Measurements from ENCODE around the gene CYP2C9.
"Not testable (repeated sequence)": the region's sequence is repeated elsewhere in the genome, so short reads cannot be mapped to it uniquely, and the experiment has no call there.

Gene CYP2C9

DNA sequence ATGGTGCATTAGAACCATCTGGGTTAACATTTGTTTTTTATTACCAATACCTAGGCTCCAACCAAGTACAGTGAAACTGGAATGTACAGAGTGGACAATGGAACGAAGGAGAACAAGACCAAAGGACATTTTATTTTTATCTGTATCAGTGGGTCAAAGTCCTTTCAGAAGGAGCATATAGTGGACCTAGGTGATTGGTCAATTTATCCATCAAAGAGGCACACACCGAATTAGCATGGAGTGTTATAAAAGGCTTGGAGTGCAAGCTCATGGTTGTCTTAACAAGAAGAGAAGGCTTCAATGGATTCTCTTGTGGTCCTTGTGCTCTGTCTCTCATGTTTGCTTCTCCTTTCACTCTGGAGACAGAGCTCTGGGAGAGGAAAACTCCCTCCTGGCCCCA is at the start of gene CYP2C9:
CYP2C9 (plus strand) TSS at position 276 of the 400 bp plus-strand sequence; CDS start at position 301, 25 bp downstream.
- DNase-seq: no peak

GRCh38 chr10:94889123-94889522 is 49.3 kb upstream of the CYP2C9 start:
- no peak for DNase-seq

- DNase-seq: no peak
Observed at GRCh38 chr10:94890264-94891022, 48.0 kb upstream of the CYP2C9 start.

GRCh38 chr10:94898414-94898813 is 40.0 kb upstream of the CYP2C9 start:
- not testable (repeated sequence) for DNase-seq

- no peak for DNase-seq
Observed at GRCh38 chr10:94902080-94902479, 36.4 kb upstream of the CYP2C9 start.

- no peak for DNase-seq
Observed at GRCh38 chr10:94902570-94902969, 35.9 kb upstream of the CYP2C9 start.

DNA sequence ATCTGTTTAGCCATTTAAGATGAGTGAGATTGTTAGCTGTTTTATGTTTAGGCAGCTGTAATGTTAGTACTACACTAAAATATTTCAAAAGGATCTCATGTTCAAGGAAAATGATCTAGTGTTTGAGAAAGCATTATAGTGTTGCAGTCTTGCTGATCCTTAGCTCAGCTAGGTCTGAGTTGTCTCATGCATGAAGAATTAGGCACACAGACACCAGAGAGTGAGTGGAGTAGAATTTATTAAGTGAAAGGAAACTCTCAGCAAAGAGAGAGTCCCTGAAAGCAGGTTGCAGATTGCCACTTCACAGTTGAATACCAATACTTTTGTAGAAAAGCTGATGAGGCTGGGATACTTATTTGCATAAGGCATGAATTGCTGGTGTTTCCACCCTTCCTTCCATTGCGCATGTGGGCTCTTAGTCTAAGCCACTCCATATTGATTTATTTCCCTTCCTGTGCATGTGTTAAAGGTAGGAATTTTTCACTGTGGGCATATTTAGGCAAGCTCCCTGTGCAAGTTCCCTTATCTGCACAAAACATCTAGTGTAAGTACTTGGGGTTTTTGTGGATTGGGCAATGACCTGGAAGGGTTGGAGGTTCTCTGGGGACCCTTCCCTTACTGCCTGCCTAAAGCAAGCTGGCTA is 33.8 kb upstream of the CYP2C9 start:
- not testable (repeated sequence) for DNase-seq

GRCh38 chr10:94916423-94916822 is 22.0 kb upstream of the CYP2C9 start:
- no peak for DNase-seq

GRCh38 chr10:94936721-94937120 is 1.7 kb upstream of the CYP2C9 start:
- no peak for DNase-seq

GRCh38 chr10:94943432-94944103 is 5.1 kb downstream of the CYP2C9 start:
- not testable (repeated sequence) for DNase-seq

GRCh38 chr10:94946181-94946580 is 7.7 kb downstream of the CYP2C9 start:
- not testable (repeated sequence) for DNase-seq

- DNase-seq: peak; percentile 15
Observed at GRCh38 chr10:94963901-94964300, 25.4 kb downstream of the CYP2C9 start.

GRCh38 chr10:94983555-94983954 is 45.1 kb downstream of the CYP2C9 start:
- no peak for DNase-seq

DNA sequence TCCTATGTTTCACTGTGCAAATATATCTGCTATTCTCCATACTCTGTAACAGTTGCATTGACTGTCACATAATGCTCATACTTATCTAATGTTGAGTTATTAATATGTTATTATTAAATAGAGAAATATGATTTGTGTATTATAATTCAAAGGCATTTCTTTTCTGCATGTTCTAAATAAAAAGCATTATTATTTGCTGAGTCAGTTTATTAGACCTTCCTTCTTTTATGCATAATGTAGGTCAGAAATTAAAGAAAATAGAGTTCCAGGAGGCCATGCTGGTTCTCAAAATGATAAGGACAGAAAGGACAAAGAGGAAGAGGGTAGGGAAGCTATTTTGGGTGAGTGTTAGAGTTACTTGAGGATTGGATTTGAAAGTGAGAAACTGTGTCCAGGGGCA is 50.7 kb downstream of the CYP2C9 start:
- no peak for DNase-seq

GRCh38 chr10:94991243-94991888 is 52.9 kb downstream of the CYP2C9 start:
- DNase-seq: no peak

GRCh38 chr10:94992811-94993210 is 54.4 kb downstream of the CYP2C9 start:
- DNase-seq: no peak

- no peak for DNase-seq
Observed at GRCh38 chr10:94997741-94998174, 59.3 kb downstream of the CYP2C9 start.

- no peak for DNase-seq
Observed at GRCh38 chr10:95026461-95026860, 88.0 kb downstream of the CYP2C9 start.

- DNase-seq: no peak
Observed at GRCh38 chr10:95031656-95032055, 93.2 kb downstream of the CYP2C9 start.

DNA sequence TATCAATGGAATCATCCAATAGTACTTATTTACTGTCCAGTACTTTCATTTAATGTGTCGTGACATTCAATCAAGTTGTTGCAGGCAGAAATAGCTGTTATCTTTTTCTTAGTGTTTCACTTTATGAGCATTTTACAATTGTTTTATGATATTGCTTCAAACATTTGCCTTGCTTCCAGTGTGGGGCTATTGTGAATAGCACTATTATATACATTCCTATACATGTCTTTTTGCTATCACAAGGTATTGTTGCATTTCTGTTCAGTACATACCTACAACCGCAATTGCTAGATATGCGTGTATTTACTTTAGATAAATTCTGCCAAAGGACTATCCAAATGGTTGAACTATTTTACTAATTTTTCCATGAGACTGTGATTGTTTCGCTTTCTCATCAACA is 95.9 kb downstream of the CYP2C9 start:
- no peak for DNase-seq

GRCh38 chr10:95035332-95036295 is 97.2 kb downstream of the CYP2C9 start:
- DNase-seq: peak; percentile 62

DNA sequence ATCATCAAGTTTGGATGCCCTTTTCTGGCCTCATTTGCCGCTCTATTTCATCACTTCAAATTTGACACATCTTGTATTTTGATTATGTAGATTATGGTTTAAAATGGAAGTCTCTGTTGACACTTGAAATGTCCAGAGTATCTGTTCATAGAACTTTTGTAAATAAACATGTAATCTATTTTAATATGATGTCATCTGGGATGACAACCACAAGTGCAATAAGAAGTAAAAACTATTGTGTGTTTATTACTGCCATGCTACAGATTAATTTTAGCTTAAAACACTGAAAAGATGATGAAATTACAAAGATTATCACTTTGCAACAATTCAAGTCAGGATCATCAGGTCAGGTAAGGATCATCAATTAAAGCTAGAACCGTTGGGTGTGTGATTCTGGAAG is 100.8 kb downstream of the CYP2C9 start:
- DNase-seq: no peak
